ENCODE data around the gene ZSCAN25. TPM values are rescaled to one million over a fixed set of nuclear protein-coding genes. Genes with fewer than 3 reads are reported as not detected.
"Not testable (repeated sequence)": the region's sequence is repeated elsewhere in the genome, so short reads cannot be mapped to it uniquely, and the experiment has no call there.

Gene ZSCAN25
- total and polyA plus RNA-seq, 7 experiments from 2014 or later, result 15.5 to 51.6 (median 40.6) TPM

DNA sequence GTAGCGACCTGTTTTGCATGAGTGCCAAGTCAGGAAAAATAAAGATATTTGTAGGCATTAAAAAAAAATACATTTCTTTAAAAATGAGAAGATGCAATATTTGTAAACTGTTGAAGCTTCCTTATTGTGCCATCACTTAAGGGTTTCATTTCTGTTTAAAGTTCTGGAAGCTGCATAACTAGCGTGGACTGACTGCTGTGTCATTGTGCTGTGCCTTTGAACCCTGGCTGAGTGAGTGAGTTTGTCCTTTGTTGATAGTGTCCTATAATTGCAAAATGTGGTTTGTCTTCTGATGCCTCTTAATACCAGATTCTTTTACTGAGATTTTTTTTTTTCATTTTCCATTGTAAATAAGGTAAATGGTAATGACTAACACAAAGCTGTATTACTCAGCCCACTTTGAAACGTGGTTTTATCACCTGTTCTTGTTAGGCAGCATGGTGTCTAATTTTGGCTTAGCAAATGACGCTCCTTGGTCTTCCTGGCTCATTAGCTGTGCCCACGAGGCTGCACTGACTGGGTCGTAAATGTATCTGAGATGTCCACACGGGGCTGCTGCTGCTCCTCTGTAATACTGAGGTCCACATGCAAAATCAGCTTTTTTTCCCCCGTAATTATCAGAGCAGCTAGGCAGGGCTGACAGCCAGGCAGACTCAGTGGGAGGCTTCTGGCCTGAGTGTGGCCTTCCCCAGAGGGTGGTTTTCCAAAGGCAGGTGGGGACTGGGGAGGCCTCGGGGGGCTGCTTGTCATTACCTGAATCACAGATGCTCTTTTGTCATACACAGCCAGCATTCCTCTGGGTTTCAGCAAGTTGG is 14.8 kb downstream of the ZSCAN25 start:
- Histone ChIP-seq H3K27me3 (ENCODE audit: control insufficient read depth in 2 of 2, insufficient read depth in 2 of 2, low read length in 2 of 2) (no peaks in the 10 kb centered on the region), H3K27ac (ENCODE audit: low read depth, low read length) (peak overlapping the region; percentile 12), H3K9me3 (ENCODE audit: control insufficient read depth in 2 of 3, low read length in 3 of 3) (no peaks in the 10 kb centered on the region), H3K36me3 (ENCODE audit: control insufficient read depth in 2 of 3, insufficient read depth in 3 of 3, low read length in 3 of 3) (peaks cover 0 to 75% (median 19%) of the 10 kb centered on the region in 3 experiments), H3K4me3 (ENCODE audit: low read length) (no peak overlapping the region), H3K4me1 (ENCODE audit: control insufficient read depth in 2 of 2, insufficient read depth in 2 of 2, low read length in 2 of 2) (no peaks in the 10 kb centered on the region)
- peaks cover 0 to 1% (median 0%) of the 10 kb centered on the region in 11 donors for H3K9me3 Mint-ChIP-seq
- H3K4me3 Mint-ChIP-seq, result no peak overlapping the region
- ChIA-PET POLR2A (interaction anchor here (0.7 kb wide), 1 partner anchor 224 kb away, joined by 3 read pairs; no protein-coding TSS in a partner anchor), CTCF (no interaction called here)
- ATAC-seq (no peak), DNase-seq (no peak)
- H3K27me3 Mint-ChIP-seq, result no peaks in the 10 kb centered on the region
- peaks cover 13 to 33% (median 15%) of the 10 kb centered on the region in 7 donors for H3K4me1 Mint-ChIP-seq
- intact Hi-C loops (cut with micrococcal nuclease), result no loop called here
- H3K36me3 Mint-ChIP-seq, result peaks cover 0 to 40% (median 28%) of the 10 kb centered on the region in 5 donors
- peak overlapping the region; percentile 3 to 75 (median 33) for H3K27ac Mint-ChIP-seq

DNA sequence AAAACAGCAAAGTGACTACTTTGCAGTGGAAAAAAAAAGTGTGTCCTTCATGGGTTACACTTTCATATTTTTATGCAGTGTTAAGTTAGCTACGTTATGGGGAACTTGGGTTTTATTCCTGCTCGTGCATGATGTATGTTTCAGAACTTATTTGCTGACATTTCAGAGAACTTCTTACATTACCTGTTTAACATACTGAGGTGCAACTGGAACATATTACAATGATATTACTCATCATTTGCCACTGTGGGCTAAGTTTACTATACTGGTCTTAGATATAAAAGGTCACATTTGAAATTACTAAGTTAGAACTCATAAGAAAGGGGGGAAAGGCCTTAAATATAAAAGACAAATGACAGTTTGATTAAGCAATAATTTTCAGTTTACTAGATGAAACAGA is 20.7 kb downstream of the ZSCAN25 start:
- ATAC-seq; H3K4me1 ChIP-seq (ENCODE audit: control insufficient read depth in 2 of 2, insufficient read depth in 2 of 2, low read length in 2 of 2); H3K9me3 Mint-ChIP-seq; H3K27me3 Mint-ChIP-seq; H3K4me1 Mint-ChIP-seq; H3K27me3 ChIP-seq (ENCODE audit: control insufficient read depth in 2 of 2, insufficient read depth in 2 of 2, low read length in 2 of 2); H3K4me3 Mint-ChIP-seq; H3K27ac ChIP-seq (ENCODE audit: low read depth, low read length); intact Hi-C loops (cut with micrococcal nuclease); DNase-seq; CTCF ChIA-PET; H3K9me3 ChIP-seq (ENCODE audit: control insufficient read depth in 2 of 3, low read length in 3 of 3); H3K4me3 ChIP-seq (ENCODE audit: low read length): not testable (repeated sequence)
- peaks cover 0 to 28% (median 0%) of the 10 kb centered on the region in 3 experiments for H3K36me3 ChIP-seq (ENCODE audit: control insufficient read depth in 2 of 3, insufficient read depth in 3 of 3, low read length in 3 of 3)
- POLR2A ChIA-PET, result interaction anchor here (1.0 kb wide), 1 partner anchor 35 kb away, joined by 4 read pairs; no protein-coding TSS in a partner anchor
- Mint-ChIP-seq H3K36me3 (peaks cover 0 to 32% (median 14%) of the 10 kb centered on the region in 5 donors), H3K27ac (peak overlapping the region in 4 of 9 donors; percentile 5 to 36 (median 16))

DNA sequence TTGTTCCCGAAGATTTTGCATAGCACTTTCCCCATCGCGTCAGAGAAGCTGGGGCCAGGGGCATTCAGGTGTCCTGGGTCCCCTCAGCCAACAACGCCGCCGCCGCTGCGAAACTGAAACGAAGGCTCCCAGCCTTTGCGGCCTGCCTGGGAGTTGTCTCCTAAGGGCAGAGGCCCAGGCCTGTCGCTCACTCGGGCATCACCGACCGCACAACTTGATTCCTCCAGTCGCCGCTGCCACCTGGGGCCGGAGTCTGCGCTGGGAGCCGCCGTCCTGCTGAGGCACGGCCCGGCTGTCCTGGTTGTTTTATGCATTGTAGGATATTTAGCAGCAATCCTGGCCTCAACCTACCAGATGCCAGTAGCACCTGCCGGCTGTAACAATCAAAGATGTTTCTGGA is 22.0 kb downstream of the ZSCAN25 start:
- Histone ChIP-seq H3K27ac (ENCODE audit: low read depth, low read length) (no peak overlapping the region), H3K27me3 (ENCODE audit: control insufficient read depth in 2 of 2, insufficient read depth in 2 of 2, low read length in 2 of 2) (no peaks in the 10 kb centered on the region), H3K36me3 (ENCODE audit: control insufficient read depth in 2 of 3, insufficient read depth in 3 of 3, low read length in 3 of 3) (peaks cover 0 to 18% (median 0%) of the 10 kb centered on the region in 3 experiments), H3K4me3 (ENCODE audit: low read length) (no peak overlapping the region), H3K4me1 (ENCODE audit: control insufficient read depth in 2 of 2, insufficient read depth in 2 of 2, low read length in 2 of 2) (no peaks in the 10 kb centered on the region), H3K9me3 (ENCODE audit: control insufficient read depth in 2 of 3, low read length in 3 of 3) (no peaks in the 10 kb centered on the region)
- no peak overlapping the region for H3K27ac Mint-ChIP-seq
- H3K27me3 Mint-ChIP-seq, result no peaks in the 10 kb centered on the region
- intact Hi-C loops (cut with micrococcal nuclease), result no loop called here
- no peaks in the 10 kb centered on the region for H3K9me3 Mint-ChIP-seq
- DNase-seq (no peak), ATAC-seq (no peak)
- ChIA-PET CTCF (no interaction called here), POLR2A (no interaction called here)
- H3K4me3 Mint-ChIP-seq, result no peak overlapping the region
- H3K4me1 Mint-ChIP-seq, result peaks cover 0 to 8% (median 0%) of the 10 kb centered on the region in 7 donors
- peaks cover 0 to 43% (median 22%) of the 10 kb centered on the region in 5 donors for H3K36me3 Mint-ChIP-seq

DNA sequence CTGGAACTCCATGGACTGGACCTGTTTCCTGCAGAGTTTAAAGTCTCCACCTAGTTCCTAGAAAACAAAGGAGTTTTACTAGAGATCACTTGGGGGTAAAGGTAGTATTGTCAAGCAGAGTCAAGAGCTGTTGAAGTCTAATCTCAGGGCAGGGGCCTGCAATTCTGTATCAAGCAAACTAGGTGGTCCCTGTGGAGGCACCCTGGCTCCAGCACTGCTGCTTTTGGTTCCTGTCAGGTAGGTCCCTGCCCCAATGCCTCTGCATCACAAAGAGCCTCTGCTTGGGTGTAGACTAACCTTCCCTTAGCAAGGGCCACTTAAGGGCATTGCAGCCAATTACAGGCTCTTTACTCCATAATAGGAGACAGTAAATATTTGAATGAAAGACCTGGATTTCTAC is 22.5 kb downstream of the ZSCAN25 start:
- Histone ChIP-seq H3K27me3 (ENCODE audit: control insufficient read depth in 2 of 2, insufficient read depth in 2 of 2, low read length in 2 of 2) (no peaks in the 10 kb centered on the region), H3K9me3 (ENCODE audit: control insufficient read depth in 2 of 3, low read length in 3 of 3) (no peaks in the 10 kb centered on the region), H3K4me3 (ENCODE audit: low read length) (no peak overlapping the region), H3K4me1 (ENCODE audit: control insufficient read depth in 2 of 2, insufficient read depth in 2 of 2, low read length in 2 of 2) (no peaks in the 10 kb centered on the region), H3K27ac (ENCODE audit: low read depth, low read length) (no peak overlapping the region), H3K36me3 (ENCODE audit: control insufficient read depth in 2 of 3, insufficient read depth in 3 of 3, low read length in 3 of 3) (peaks cover 0 to 13% (median 0%) of the 10 kb centered on the region in 3 experiments)
- Mint-ChIP-seq H3K9me3 (no peaks in the 10 kb centered on the region), H3K4me3 (no peak overlapping the region), H3K27me3 (no peaks in the 10 kb centered on the region), H3K4me1 (peaks cover 0 to 8% (median under 1%) of the 10 kb centered on the region in 7 donors), H3K36me3 (peaks cover 0 to 48% (median 26%) of the 10 kb centered on the region in 5 donors), H3K27ac (no peak overlapping the region)
- ChIA-PET CTCF (interaction anchor here (0.5 kb wide), 1 partner anchor 158 kb away, joined by 3 read pairs; no protein-coding TSS in a partner anchor), POLR2A (no interaction called here)
- DNase-seq (no peak), ATAC-seq (no peak)
- intact Hi-C loops (cut with micrococcal nuclease), result no loop called here

DNA sequence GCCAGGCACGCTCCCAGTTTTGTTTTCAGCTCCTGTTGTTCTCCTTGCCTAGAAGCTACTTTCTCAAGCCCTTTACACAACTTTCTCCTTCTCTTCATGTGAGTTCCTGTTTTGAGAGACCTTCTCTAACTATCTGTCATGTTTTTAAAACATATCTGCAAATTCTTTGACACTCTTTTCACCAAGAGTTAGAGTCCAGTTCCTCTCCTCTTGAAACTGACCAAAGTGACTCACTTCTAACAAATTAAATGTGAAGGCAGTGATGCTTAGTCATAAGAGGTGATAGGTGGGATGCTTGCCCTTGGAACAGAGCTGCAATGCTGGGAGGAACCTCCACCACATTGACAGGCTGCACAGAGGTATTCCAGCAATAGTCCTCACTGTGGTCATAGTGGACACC is 25.3 kb downstream of the ZSCAN25 start:
- Histone ChIP-seq H3K27me3 (ENCODE audit: control insufficient read depth in 2 of 2, insufficient read depth in 2 of 2, low read length in 2 of 2) (no peaks in the 10 kb centered on the region), H3K4me3 (ENCODE audit: low read length) (no peak overlapping the region), H3K36me3 (ENCODE audit: control insufficient read depth in 2 of 3, insufficient read depth in 3 of 3, low read length in 3 of 3) (peaks cover 0 to 12% (median 0%) of the 10 kb centered on the region in 3 experiments), H3K27ac (ENCODE audit: low read depth, low read length) (no peak overlapping the region), H3K4me1 (ENCODE audit: control insufficient read depth in 2 of 2, insufficient read depth in 2 of 2, low read length in 2 of 2) (no peaks in the 10 kb centered on the region), H3K9me3 (ENCODE audit: control insufficient read depth in 2 of 3, low read length in 3 of 3) (no peaks in the 10 kb centered on the region)
- H3K4me3 Mint-ChIP-seq, result no peak overlapping the region
- peak overlapping the region in 2 of 9 donors; percentile 31 to 59 for H3K27ac Mint-ChIP-seq
- ATAC-seq, result no peak
- peaks cover 0 to 8% (median 0%) of the 10 kb centered on the region in 7 donors for H3K4me1 Mint-ChIP-seq
- peaks cover 0 to 8% (median 0%) of the 10 kb centered on the region in 11 donors for H3K9me3 Mint-ChIP-seq
- H3K36me3 Mint-ChIP-seq, result peaks cover 3 to 67% (median 50%) of the 10 kb centered on the region in 5 donors
- ChIA-PET POLR2A (interaction anchor here (0.6 kb wide), 1 partner anchor 88 kb away, joined by 5 read pairs; no protein-coding TSS in a partner anchor), CTCF (no interaction called here)
- intact Hi-C loops (cut with micrococcal nuclease), result no loop called here
- no peak for DNase-seq
- H3K27me3 Mint-ChIP-seq, result no peaks in the 10 kb centered on the region

DNA sequence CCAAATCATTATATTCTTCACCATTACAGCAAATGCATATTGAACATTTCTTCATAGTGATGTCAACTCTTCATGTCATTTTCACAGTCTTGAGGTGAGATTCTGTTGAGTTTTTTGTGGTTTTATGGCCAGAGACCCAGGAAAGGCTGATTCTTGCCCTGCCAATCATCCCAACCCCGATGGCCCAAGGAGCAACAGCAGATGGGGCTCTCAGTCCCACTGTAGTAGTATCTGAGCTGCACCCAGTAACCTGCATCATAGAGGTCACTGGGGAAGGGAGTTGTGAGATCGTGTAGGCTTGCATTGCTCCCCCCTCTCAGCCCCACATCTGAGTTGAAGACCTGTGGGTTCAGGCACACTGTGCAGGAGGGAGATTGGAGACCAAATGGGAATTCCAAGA is 26.7 kb downstream of the ZSCAN25 start:
- Histone ChIP-seq H3K9me3 (ENCODE audit: control insufficient read depth in 2 of 3, low read length in 3 of 3) (no peaks in the 10 kb centered on the region), H3K4me1 (ENCODE audit: control insufficient read depth in 2 of 2, insufficient read depth in 2 of 2, low read length in 2 of 2) (no peaks in the 10 kb centered on the region), H3K36me3 (ENCODE audit: control insufficient read depth in 2 of 3, insufficient read depth in 3 of 3, low read length in 3 of 3) (peaks cover 0 to 10% (median 0%) of the 10 kb centered on the region in 3 experiments), H3K27me3 (ENCODE audit: control insufficient read depth in 2 of 2, insufficient read depth in 2 of 2, low read length in 2 of 2) (no peaks in the 10 kb centered on the region), H3K27ac (ENCODE audit: low read depth, low read length) (no peak overlapping the region), H3K4me3 (ENCODE audit: low read length) (no peak overlapping the region)
- H3K4me3 Mint-ChIP-seq, result no peak overlapping the region
- no peaks in the 10 kb centered on the region for H3K27me3 Mint-ChIP-seq
- ATAC-seq, result no peak
- peak overlapping the region in 1 of 9 donors; percentile 25 for H3K27ac Mint-ChIP-seq
- intact Hi-C loops (cut with micrococcal nuclease), result no loop called here
- peaks cover 7 to 68% (median 60%) of the 10 kb centered on the region in 5 donors for H3K36me3 Mint-ChIP-seq
- CTCF ChIA-PET, result no interaction called here
- H3K9me3 Mint-ChIP-seq, result peaks cover 0 to 8% (median 0%) of the 10 kb centered on the region in 11 donors
- no peak for DNase-seq
- POLR2A ChIA-PET, result no interaction called here
- peaks cover 0 to 9% (median 0%) of the 10 kb centered on the region in 7 donors for H3K4me1 Mint-ChIP-seq

Measured in naive thymus-derived CD4-positive, alpha-beta T cell (primary cell).